GM12892 (cell line): ENCODE data around the gene ADK.

Source experiments
- POLR2A ChIP-seq: IDR thresholded peaks from 2 replicates; pipeline ENCODE4 v1.6.1; 2011; ENCODE audit warnings: low read depth, low read length, control low read depth
- POLR2AphosphoS5 ChIP-seq: IDR thresholded peaks from 2 replicates; pipeline ENCODE4 v1.6.1; 2011; ENCODE audit warnings: low read depth, low read length, control low read depth

DNA sequence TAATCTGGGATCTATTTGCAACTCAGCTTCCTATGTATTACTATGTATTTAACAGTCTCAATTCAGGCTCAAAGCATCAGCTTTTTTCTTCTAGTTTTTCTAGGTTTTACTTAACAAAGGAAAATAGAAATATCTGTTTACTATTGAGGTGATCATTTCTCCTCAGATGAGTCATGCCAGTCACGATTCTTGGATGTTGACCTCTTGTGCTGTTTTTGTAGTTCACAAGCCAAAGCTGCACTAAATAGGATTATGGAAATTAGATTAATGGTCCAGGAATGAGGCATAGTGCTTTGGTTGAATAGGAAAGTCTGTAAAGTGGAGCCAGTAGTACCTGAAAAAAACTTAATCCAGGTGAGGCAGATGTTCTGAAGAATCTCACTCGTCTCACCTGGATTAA is 477.1 kb downstream of the ADK start:
- no peak for TF ChIP-seq POLR2AphosphoS5
- TF ChIP-seq POLR2A: no peak
